ENCODE data around the gene DNTTIP2. TPM values are rescaled to one million over a fixed set of nuclear protein-coding genes. Genes with fewer than 3 reads are reported as not detected.

DNTTIP2 gene
- total RNA-seq, 4 donors from 2014 or later = 15.7 to 52.8 (median 37.4) TPM

GRCh38 chr1:93844262-93845045, 34.6 kb downstream of the DNTTIP2 start:
- Histone ChIP-seq H3K36me3 (no peaks in the 10 kb centered on the region), H3K27ac (peak overlapping the region in 1 of 4 donors; percentile 37), H3K4me1 (peaks cover 0 to 13% (median 4%) of the 10 kb centered on the region in 4 donors), H3K4me3 (no peak overlapping the region), H3K9me3 (no peaks in the 10 kb centered on the region), H3K27me3 (no peaks in the 10 kb centered on the region)
- TF ChIP-seq POLR2A (IDR thresholded peaks at IDR 0.05) (no peak), CTCF (IDR thresholded peaks at IDR 0.05) (peak; percentile 42 to 88 (median 78))
- DNase-seq = peak in 2 of 3 donors; percentile 29 to 69

DNA sequence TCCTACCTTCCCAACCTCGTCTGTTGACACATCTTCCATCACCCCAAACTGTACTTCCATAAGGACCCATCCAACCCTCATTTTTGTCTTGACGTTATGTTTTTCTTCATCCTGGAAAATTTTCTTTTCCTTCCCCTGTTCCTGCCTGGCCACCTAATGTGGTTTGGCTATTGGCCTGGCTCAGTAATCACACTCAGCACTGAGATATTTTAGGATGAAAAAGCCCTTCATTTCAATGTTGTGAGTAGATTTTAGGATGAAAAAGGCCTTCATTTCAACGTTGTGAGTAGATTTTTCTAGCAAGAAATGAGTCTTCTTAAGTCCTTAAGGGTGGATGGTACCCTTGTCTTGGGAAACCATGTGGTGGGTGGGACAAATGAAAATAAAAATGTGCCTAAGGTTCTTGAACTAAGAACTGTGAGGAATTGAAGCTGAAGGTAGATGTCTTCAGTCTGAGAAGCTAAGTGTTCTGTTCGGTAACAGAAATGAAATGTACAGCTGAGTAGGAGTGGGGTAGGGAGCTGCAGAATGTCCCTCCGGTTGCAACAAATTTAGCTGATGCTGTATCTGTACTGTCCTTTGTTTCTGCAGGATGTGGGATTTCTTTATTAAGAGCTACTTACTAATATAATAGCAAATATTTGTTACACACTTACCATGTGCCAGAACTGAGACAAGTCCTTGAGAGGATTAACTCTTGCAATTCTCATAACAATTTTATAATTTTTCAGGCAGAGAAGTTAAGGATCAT, 36.1 kb downstream of the DNTTIP2 start:
- peaks cover 0 to 13% (median 4%) of the 10 kb centered on the region in 4 donors for H3K4me1 ChIP-seq
- H3K9me3 ChIP-seq = no peaks in the 10 kb centered on the region
- no peaks in the 10 kb centered on the region for H3K27me3 ChIP-seq
- TF ChIP-seq CTCF (IDR thresholded peaks at IDR 0.05) (no peak), POLR2A (IDR thresholded peaks at IDR 0.05) (no peak)
- no peaks in the 10 kb centered on the region for H3K36me3 ChIP-seq
- no peak overlapping the region for H3K27ac ChIP-seq
- H3K4me3 ChIP-seq = no peak overlapping the region
- DNase-seq = no peak

DNA sequence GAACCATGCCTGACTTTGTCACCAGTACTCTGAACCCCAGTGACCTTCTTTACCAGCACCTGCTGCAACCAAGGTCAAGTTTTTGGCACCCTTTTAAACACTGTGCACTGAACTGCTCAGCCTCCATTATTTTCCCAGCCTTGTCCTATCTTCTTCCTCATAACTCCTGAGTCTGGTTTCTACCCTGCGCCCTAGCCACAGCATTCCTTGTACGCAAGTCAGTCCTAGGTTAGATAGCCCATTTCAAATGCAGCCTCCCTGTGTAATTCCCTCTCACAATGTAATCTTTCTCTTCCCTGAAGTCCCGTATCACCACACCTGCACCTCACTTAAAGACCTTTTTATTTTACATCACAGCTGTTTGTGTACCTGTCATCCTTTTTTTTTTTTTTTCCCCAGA, 37.2 kb downstream of the DNTTIP2 start:
- H3K27me3 ChIP-seq = no peaks in the 10 kb centered on the region

DNA sequence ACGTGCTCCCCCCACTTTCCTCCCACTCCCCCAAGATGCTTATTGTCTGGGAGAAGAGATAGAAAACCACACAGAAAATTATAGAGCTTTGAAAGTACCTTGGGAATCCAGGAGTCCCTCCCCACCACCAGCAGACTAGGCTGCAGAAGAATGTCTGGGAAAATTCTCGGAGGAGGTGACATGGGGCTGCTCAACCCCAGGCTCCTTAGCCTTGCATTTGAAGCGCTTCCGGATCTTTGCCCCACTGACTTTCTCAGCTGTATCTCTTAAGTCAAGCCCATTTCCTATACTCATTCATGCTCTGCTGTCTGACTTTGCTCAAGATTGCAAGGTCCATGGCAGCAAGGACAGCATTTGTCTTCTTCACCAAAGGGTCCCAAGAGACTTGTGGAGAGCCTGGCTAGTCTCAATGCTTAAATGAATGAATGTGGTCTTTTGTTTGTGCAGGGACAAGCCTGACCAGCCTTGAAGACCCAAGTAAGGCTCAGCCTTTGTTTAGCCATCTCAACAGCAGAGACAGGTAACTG, 38.0 kb downstream of the DNTTIP2 start:
- TF ChIP-seq CTCF (IDR thresholded peaks at IDR 0.05) (no peak), POLR2A (IDR thresholded peaks at IDR 0.05) (no peak)

More for the DNA sequence above, 37.2 kb downstream of the DNTTIP2 start:
- Histone ChIP-seq H3K4me1 (peaks cover 0 to 13% (median 4%) of the 10 kb centered on the region in 4 donors), H3K4me3 (no peak overlapping the region), H3K9me3 (no peaks in the 10 kb centered on the region), H3K27ac (no peak overlapping the region), H3K36me3 (no peaks in the 10 kb centered on the region)
- no peak for TF ChIP-seq POLR2A (IDR thresholded peaks at IDR 0.05)
- TF ChIP-seq CTCF (IDR thresholded peaks at IDR 0.05) = no peak
- DNase-seq = no peak

DNA sequence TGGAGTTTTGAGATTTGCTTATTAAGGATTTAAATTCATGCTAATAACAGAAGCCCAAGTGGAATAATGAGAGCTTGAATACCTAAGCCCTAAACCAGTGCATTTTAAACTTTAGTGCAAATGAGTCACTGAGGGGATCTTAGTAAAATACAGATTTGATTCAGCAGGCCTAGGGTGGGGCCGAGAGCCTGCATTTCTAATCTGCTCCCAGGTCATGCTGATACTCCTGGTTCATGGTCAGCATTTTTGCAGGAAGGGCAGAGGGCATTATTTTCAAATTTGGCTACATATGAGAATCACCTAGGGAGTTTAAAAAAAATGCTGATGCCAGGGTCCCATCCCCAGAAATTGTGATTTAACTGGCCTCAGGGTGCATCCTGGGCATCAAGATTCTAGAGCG, 39.3 kb downstream of the DNTTIP2 start:
- Histone ChIP-seq H3K27ac (no peak overlapping the region), H3K9me3 (no peaks in the 10 kb centered on the region)
- no peak for DNase-seq

More for the DNA sequence above, 38.0 kb downstream of the DNTTIP2 start:
- H3K27me3 ChIP-seq = no peaks in the 10 kb centered on the region
- no peak overlapping the region for H3K4me3 ChIP-seq
- H3K27ac ChIP-seq = no peak overlapping the region
- no peak for DNase-seq
- H3K36me3 ChIP-seq = no peaks in the 10 kb centered on the region
- peaks cover 0 to 13% (median 3%) of the 10 kb centered on the region in 4 donors for H3K4me1 ChIP-seq
- H3K9me3 ChIP-seq = no peaks in the 10 kb centered on the region

More for the DNA sequence above, 39.3 kb downstream of the DNTTIP2 start:
- no peaks in the 10 kb centered on the region for H3K27me3 ChIP-seq
- H3K4me3 ChIP-seq = no peak overlapping the region
- no peak for TF ChIP-seq CTCF (IDR thresholded peaks at IDR 0.05)
- TF ChIP-seq POLR2A (IDR thresholded peaks at IDR 0.05) = no peak
- H3K36me3 ChIP-seq = no peaks in the 10 kb centered on the region
- H3K4me1 ChIP-seq = peaks cover 0 to 5% (median 0%) of the 10 kb centered on the region in 4 donors

All from Peyer's patch (tissue), 4 donors.